Ectodermal cell (in vitro differentiated cells): ENCODE results near the gene IL10RB.

Experiments
- H3K27ac ChIP-seq: 2 replicates; pipeline ENCODE4 v1.7.0; 2013; ENCODE audit warnings: mild to moderate bottlenecking, low read depth, low read length; ENCODE audit not compliant: insufficient read depth, poor library complexity, severe bottlenecking
- H3K27me3 ChIP-seq: 2 replicates; pipeline ENCODE4 v1.7.0; 2013; ENCODE audit warnings: mild to moderate bottlenecking, low read length; ENCODE audit not compliant: insufficient read depth, control insufficient read depth, poor library complexity, severe bottlenecking
- H3K36me3 ChIP-seq: one replicate; pipeline ENCODE4 v1.7.0; 2013; ENCODE audit warnings: low read length; ENCODE audit not compliant: control insufficient read depth, insufficient read depth
- H3K4me1 ChIP-seq: one replicate; pipeline ENCODE4 v1.7.0; 2013; ENCODE audit warnings: low read length; ENCODE audit not compliant: control insufficient read depth, insufficient read depth
- H3K4me3 ChIP-seq: 2 replicates; pipeline ENCODE4 v1.7.0; 2013; ENCODE audit warnings: low read depth, low read length, control low read depth; ENCODE audit not compliant: insufficient read depth
- H3K9me3 ChIP-seq: 2 replicates; pipeline ENCODE4 v1.7.0; 2013; ENCODE audit warnings: mild to moderate bottlenecking, low read length, moderate library complexity; ENCODE audit not compliant: control insufficient read depth
- WGBS, 2 experiments: methylation state at CpG; one replicate each; pipeline ENCODE4 v1.1.7; 2013; ENCODE audit warnings: missing lambda C conversion rate in 2 of 2; 5-methylcytosine and 5-hydroxymethylcytosine counted together

The IL10RB gene

GRCh38 chr21:33339918-33340317, 73.8 kb downstream of the IL10RB start:
- Histone ChIP-seq H3K36me3 (no peaks in the 10 kb centered on the region), H3K4me1 (no peaks in the 10 kb centered on the region), H3K27me3 (no peaks in the 10 kb centered on the region), H3K27ac (no peak overlapping the region), H3K9me3 (no peaks in the 10 kb centered on the region), H3K4me3 (no peak overlapping the region)
- WGBS, 2 experiments: 89 to 95% methylated on average over 2 of the region's 2 CpGs

- Histone ChIP-seq H3K4me1 (no peaks in the 10 kb centered on the region), H3K27ac (no peak overlapping the region), H3K27me3 (no peaks in the 10 kb centered on the region), H3K36me3 (peaks cover 8% of the 10 kb centered on the region), H3K9me3 (no peaks in the 10 kb centered on the region), H3K4me3 (no peak overlapping the region)
- 97 to 98% methylated on average over 5 of the region's 5 CpGs for WGBS, 2 experiments
These were observed 79.6 kb downstream of the IL10RB start for GRCh38 chr21:33345751-33346238.
